ES-I3 (cell line): ENCODE measurements around the gene FGF14.

Experiments
- H3K36me3 ChIP-seq: 2 replicates; pipeline ENCODE4 v1.6.1; 2013; ENCODE audit warnings: mild to moderate bottlenecking, low read length, control low read depth, moderate library complexity; ENCODE audit not compliant: insufficient read depth
- H3K4me1 ChIP-seq: 2 replicates; pipeline ENCODE4 v1.6.1; 2013; ENCODE audit warnings: mild to moderate bottlenecking, control low read depth, low read length; ENCODE audit not compliant: insufficient read depth
- H3K9ac ChIP-seq: 2 replicates; pipeline ENCODE4 v1.6.1; 2013; ENCODE audit warnings: low read depth, mild to moderate bottlenecking, low read length, moderate library complexity
- H3K9me3 ChIP-seq: 2 replicates; pipeline ENCODE4 v1.6.1; 2013; ENCODE audit warnings: mild to moderate bottlenecking, low read length, moderate library complexity; ENCODE audit not compliant: control insufficient read depth, insufficient read depth

The FGF14 gene

DNA sequence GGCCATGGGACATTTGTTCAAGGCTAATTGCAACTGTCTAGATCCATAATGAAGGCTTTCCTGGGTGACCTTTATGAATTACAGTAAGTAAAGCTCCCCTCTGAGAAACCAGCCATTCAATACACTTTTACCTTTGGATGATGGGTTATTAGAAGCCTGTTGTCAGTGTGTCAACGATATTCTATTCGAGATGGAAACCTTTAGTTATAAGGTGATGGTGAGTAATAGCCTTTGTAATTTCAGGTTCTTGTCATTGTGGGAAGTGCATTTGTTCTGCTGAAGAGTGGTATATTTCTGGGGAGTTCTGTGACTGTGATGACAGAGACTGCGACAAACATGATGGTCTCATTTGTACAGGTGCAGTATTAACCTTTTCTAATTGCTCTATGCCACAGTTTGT lies 687.7 kb downstream of the FGF14 start:
- Histone ChIP-seq H3K9me3 (no peaks in the 10 kb centered on the region), H3K36me3 (no peaks in the 10 kb centered on the region), H3K9ac (no peak overlapping the region), H3K4me1 (no peaks in the 10 kb centered on the region)

DNA sequence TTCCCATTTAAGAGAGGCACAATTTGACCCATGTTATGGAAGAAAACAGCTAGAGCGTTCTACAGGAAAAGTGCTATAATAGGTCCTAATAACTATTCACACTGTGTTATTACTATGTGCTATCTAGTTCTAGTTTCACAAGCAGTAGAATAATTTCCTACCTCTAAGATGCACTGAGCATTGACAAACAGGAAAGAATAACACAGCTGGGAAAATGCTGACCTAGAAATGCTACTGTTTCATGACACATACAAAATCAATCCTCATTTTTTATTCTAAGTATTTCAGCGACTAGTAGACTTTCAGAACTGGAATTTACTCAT lies 689.9 kb downstream of the FGF14 start:
- Histone ChIP-seq H3K36me3 (no peaks in the 10 kb centered on the region), H3K4me1 (0 out of 2 replicates have a peak, but pooled peaks cover 9% of the 10 kb centered on the region), H3K9me3 (no peaks in the 10 kb centered on the region)

GRCh38 chr13:101711307-101712025 lies 690.4 kb downstream of the FGF14 start:
- no peaks in the 10 kb centered on the region for H3K36me3 ChIP-seq
- no peak overlapping the region for H3K9ac ChIP-seq
- 0 out of 2 replicates have a peak, but pooled peaks cover 9% of the 10 kb centered on the region for H3K4me1 ChIP-seq
- H3K9me3 ChIP-seq: no peaks in the 10 kb centered on the region

More for the DNA sequence above, 689.9 kb downstream of the FGF14 start:
- H3K9ac ChIP-seq: no peak overlapping the region

DNA sequence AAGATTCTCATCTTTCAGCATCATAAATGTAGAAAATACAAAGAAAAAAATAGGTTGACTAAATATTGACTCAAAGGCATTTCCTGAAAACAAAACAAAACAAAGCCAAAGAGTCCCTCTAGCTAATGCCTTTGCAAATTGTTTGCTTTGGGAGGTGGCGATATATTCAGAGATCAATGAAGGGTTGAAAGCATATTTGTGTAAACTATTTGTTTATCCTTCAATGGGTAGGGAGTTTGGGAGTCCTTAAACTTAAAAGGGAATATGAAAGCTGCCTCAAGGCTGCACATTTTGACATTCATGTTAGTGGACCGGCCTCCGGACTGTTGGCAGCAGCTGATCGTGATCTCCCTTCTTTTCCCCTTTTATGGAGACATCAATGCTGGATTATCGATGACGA lies 691.9 kb downstream of the FGF14 start:
- no peak overlapping the region for H3K9ac ChIP-seq
- no peaks in the 10 kb centered on the region for H3K36me3 ChIP-seq
- H3K4me1 ChIP-seq: 0 out of 2 replicates have a peak, but pooled peaks cover 15% of the 10 kb centered on the region
- no peaks in the 10 kb centered on the region for H3K9me3 ChIP-seq

- H3K4me1 ChIP-seq: 0 out of 2 replicates have a peak, but pooled peaks cover 15% of the 10 kb centered on the region
- H3K36me3 ChIP-seq: no peaks in the 10 kb centered on the region
- no peaks in the 10 kb centered on the region for H3K9me3 ChIP-seq
- no peak overlapping the region for H3K9ac ChIP-seq
Observed at GRCh38 chr13:101708115-101708514, 693.7 kb downstream of the FGF14 start.

GRCh38 chr13:101707659-101708058 lies 694.2 kb downstream of the FGF14 start:
- Histone ChIP-seq H3K4me1 (0 out of 2 replicates have a peak, but pooled peaks cover 15% of the 10 kb centered on the region), H3K36me3 (no peaks in the 10 kb centered on the region), H3K9me3 (no peaks in the 10 kb centered on the region), H3K9ac (no peak overlapping the region)

DNA sequence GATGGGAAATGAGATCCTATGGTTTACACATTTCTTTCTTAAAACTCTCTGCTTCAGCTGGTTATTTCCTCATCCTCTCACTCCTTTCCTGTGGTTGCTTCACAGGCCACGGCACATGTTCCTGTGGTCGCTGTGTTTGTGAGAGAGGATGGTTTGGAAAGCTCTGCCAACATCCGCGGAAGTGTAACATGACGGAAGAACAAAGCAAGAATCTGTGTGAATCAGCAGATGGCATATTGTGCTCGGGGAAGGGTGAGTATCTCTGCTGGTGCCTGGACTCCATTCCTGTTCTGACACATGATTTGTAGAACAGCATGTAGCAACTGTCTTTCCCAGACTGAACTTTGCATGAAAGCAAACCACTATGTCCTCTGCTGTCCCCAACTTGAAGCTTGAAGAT lies 695.2 kb downstream of the FGF14 start:
- no peaks in the 10 kb centered on the region for H3K9me3 ChIP-seq
- H3K9ac ChIP-seq: no peak overlapping the region
- no peaks in the 10 kb centered on the region for H3K36me3 ChIP-seq
- 0 out of 2 replicates have a peak, but pooled peaks cover 15% of the 10 kb centered on the region for H3K4me1 ChIP-seq

DNA sequence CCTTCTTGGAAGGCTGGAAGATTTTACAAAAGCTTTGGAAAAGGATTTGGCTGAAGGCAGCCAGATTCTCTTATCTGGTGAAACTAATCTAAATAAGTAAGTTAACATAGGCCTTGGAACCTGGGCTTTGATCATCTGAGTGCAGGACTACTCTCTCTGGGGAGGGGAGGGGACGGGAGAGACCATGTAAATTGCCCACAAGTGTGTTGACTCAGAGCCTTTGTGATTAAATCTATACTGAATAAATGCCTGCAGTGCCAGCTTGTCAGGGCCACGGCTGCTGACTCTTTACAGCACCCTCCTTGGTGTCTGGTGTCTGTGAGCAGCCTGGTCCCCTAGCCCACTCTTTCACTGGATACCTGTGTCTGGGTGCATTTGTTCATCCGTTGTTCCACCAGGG lies 698.0 kb downstream of the FGF14 start:
- H3K36me3 ChIP-seq: no peaks in the 10 kb centered on the region
- H3K4me1 ChIP-seq: 0 out of 2 replicates have a peak, but pooled peaks cover 15% of the 10 kb centered on the region
- H3K9me3 ChIP-seq: no peaks in the 10 kb centered on the region
- H3K9ac ChIP-seq: no peak overlapping the region

DNA sequence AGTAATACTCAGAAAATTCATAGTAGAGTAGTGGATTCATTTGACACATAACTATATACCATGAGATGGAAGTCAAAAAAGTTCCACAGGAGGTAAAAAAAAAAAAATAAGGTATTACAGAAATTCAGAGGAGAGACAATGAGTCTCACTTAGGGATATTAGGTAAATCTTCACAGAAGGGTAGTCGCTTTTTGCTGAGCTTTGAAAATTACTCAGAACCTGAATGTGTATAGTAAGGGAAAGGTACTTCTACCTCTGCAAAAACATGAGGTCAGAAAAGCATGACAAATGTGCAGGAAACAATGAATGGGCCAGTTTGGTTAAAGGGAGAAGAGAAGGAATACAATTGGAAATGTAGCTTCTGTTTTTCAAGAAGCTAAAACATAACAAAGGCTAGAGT lies 698.8 kb downstream of the FGF14 start:
- Histone ChIP-seq H3K36me3 (no peaks in the 10 kb centered on the region), H3K4me1 (0 out of 2 replicates have a peak, but pooled peaks cover 8% of the 10 kb centered on the region), H3K9me3 (no peaks in the 10 kb centered on the region), H3K9ac (no peak overlapping the region)

GRCh38 chr13:101700598-101700997 lies 701.2 kb downstream of the FGF14 start:
- Histone ChIP-seq H3K9ac (no peak overlapping the region), H3K36me3 (no peaks in the 10 kb centered on the region), H3K4me1 (0 out of 2 replicates have a peak, but pooled peaks cover 3% of the 10 kb centered on the region), H3K9me3 (no peaks in the 10 kb centered on the region)

DNA sequence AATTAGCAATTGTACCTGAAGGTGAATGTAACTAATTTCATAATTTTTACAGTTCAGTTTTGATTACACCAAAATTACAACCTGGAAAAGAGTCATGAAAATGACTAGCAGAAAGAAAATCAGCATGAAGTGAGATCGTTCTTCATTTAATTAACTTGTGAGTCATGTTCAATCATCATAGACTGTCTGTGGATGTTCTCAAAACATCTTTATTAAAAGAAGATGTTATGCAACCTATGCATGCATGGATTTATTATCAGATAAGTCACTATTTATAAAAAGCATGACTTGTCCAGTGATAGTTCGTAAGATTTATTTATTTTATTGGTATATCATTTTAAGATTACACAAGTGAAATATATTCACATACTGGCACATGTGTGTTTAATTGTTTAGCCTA lies 703.4 kb downstream of the FGF14 start:
- no peak overlapping the region for H3K9ac ChIP-seq
- no peaks in the 10 kb centered on the region for H3K36me3 ChIP-seq
- H3K4me1 ChIP-seq: no peaks in the 10 kb centered on the region
- no peaks in the 10 kb centered on the region for H3K9me3 ChIP-seq

DNA sequence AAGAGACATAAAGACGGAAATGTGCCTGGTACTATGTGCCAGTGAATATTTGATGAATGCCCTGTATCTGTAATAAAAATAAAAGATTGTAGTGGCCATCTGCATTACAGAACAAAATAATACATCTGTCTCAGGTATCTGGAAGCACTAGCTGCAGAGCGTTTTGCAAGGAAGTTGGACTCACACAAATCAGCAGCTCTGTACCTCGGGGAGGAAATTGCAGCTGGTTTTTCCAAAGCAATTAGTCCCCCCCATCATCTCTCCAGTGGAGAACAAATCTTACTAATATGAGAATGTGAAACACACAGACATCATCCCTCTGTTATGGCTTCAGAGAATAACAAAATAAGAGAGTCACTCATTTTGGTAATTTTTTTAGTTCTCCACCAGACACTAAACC lies 704.1 kb downstream of the FGF14 start:
- no peaks in the 10 kb centered on the region for H3K36me3 ChIP-seq
- no peak overlapping the region for H3K9ac ChIP-seq
- H3K9me3 ChIP-seq: no peaks in the 10 kb centered on the region
- no peaks in the 10 kb centered on the region for H3K4me1 ChIP-seq

DNA sequence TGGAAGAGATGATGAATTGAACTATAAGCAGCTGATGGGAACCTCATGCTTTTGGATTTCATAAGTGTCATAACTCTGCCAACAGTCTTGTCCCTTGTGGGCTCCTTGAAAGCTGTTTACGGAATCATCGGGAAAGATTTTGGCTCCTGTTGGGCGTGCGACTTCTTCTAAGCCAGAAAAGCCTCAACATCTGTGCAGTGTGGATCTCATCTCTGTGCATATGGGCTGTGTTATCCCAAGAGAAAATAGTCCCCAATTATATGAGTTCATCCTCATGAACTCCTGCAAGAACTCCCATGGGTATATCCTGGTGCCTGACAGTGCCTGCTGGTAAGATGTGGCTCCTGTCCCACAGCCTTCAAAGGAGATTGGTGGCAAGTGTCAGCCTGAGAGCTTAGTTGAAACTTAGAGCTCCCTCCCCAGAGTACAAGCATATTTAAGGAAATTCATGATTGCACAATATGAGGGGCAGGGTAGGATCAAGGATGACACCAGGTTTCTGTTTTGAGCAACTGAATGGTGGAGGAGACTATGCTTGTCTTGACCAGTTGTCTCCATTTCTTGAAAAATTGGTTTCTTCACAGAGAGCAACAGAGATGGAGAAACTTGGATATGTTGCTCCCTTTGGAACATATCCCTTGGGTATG lies 705.9 kb downstream of the FGF14 start:
- no peak overlapping the region for H3K9ac ChIP-seq
- H3K36me3 ChIP-seq: no peaks in the 10 kb centered on the region
- H3K9me3 ChIP-seq: no peaks in the 10 kb centered on the region
- H3K4me1 ChIP-seq: no peaks in the 10 kb centered on the region

- H3K36me3 ChIP-seq: no peaks in the 10 kb centered on the region
- H3K9me3 ChIP-seq: no peaks in the 10 kb centered on the region
- no peak overlapping the region for H3K9ac ChIP-seq
- no peaks in the 10 kb centered on the region for H3K4me1 ChIP-seq
Observed at GRCh38 chr13:101691341-101691860, 710.4 kb downstream of the FGF14 start.

DNA sequence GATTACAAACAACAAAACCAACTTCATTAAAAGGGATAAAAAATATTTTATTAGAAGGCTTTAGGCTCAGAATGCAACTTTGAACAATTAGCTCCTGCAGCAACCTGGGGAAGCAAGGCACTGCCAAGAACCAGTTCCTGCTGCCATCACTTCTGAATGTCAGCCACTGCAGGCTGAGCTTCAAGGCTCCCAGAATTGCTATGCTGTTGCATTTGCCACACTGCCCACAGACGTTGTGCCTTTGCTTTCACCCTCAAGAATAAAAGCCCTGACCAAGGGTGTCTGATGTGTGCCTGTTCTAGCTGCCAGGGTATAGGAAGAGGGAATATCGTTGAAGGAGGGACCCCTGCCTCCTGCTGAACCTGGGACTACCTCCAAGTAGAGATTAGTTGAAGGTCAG lies 711.0 kb downstream of the FGF14 start:
- H3K36me3 ChIP-seq: no peaks in the 10 kb centered on the region
- no peaks in the 10 kb centered on the region for H3K4me1 ChIP-seq
- no peak overlapping the region for H3K9ac ChIP-seq
- no peaks in the 10 kb centered on the region for H3K9me3 ChIP-seq
